ENCODE results near the gene ATXN7.

ATXN7 gene

DNA sequence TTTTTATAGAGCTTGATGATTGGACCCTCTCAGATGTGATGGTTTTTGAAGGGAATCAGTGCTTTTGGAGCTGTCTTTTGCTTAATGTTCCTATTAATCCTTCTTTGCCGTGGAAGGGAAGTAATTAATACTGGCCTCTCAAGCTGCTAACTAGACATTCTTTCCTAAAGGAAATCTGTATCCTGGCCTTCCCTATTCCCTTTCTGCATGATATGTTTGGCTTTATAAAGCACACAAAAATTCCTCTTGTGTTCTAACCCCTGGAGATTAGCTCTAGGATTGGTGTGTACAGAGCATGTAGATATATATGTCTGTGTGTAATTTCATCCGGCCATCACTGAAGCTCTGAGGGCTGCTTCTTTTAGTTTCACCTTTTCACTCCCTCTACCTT lies 6.9 kb downstream of the ATXN7 start:
- no peak overlapping the region for H2AFZ ChIP-seq (ENCODE audit: low read length)
- no peaks in the 10 kb centered on the region for H3F3A ChIP-seq (ENCODE audit: low read depth)
- peaks cover 59% of the 10 kb centered on the region for H3K4me1 ChIP-seq (ENCODE audit: insufficient read depth, low read length, poor library complexity, severe bottlenecking)
- no peaks in the 10 kb centered on the region for H3K36me3 ChIP-seq (ENCODE audit: insufficient read depth, low read length)
- peak overlapping the region; percentile 91 for H3K4me2 ChIP-seq (ENCODE audit: low read depth, low read length, poor library complexity, severe bottlenecking)
- H3K27me3 ChIP-seq (ENCODE audit: insufficient read depth, low read length, poor library complexity, severe bottlenecking), result no peaks in the 10 kb centered on the region
- no peaks in the 10 kb centered on the region for H3K9me2 ChIP-seq (replicated peaks; ENCODE audit: low read depth, low read length)
- H4K20me1 ChIP-seq (ENCODE audit: insufficient read depth, low read length, poor library complexity, severe bottlenecking), result peaks cover 70% of the 10 kb centered on the region
- H3K9ac ChIP-seq (ENCODE audit: low read depth, low read length, poor library complexity, severe bottlenecking), result no peak overlapping the region
- no peak overlapping the region for H3K4me3 ChIP-seq (ENCODE audit: low read length, poor library complexity, severe bottlenecking)
- no peaks in the 10 kb centered on the region for H3K9me3 ChIP-seq (ENCODE audit: insufficient read depth, low read depth, low read length)
- TF ChIP-seq, protein P1, sequence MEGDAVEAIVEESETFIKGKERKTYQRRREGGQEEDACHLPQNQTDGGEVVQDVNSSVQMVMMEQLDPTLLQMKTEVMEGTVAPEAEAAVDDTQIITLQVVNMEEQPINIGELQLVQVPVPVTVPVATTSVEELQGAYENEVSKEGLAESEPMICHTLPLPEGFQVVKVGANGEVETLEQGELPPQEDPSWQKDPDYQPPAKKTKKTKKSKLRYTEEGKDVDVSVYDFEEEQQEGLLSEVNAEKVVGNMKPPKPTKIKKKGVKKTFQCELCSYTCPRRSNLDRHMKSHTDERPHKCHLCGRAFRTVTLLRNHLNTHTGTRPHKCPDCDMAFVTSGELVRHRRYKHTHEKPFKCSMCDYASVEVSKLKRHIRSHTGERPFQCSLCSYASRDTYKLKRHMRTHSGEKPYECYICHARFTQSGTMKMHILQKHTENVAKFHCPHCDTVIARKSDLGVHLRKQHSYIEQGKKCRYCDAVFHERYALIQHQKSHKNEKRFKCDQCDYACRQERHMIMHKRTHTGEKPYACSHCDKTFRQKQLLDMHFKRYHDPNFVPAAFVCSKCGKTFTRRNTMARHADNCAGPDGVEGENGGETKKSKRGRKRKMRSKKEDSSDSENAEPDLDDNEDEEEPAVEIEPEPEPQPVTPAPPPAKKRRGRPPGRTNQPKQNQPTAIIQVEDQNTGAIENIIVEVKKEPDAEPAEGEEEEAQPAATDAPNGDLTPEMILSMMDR (conservative IDR thresholded peaks at IDR 0.05; ENCODE audit: low read length), result no peak
- no peak for TF ChIP-seq EZH2phosphoT487 (IDR thresholded peaks at IDR 0.05; ENCODE audit: borderline replicate concordance)
- peaks cover 97% of the 10 kb centered on the region for H3K79me2 ChIP-seq (ENCODE audit: insufficient read depth, low read length)

DNA sequence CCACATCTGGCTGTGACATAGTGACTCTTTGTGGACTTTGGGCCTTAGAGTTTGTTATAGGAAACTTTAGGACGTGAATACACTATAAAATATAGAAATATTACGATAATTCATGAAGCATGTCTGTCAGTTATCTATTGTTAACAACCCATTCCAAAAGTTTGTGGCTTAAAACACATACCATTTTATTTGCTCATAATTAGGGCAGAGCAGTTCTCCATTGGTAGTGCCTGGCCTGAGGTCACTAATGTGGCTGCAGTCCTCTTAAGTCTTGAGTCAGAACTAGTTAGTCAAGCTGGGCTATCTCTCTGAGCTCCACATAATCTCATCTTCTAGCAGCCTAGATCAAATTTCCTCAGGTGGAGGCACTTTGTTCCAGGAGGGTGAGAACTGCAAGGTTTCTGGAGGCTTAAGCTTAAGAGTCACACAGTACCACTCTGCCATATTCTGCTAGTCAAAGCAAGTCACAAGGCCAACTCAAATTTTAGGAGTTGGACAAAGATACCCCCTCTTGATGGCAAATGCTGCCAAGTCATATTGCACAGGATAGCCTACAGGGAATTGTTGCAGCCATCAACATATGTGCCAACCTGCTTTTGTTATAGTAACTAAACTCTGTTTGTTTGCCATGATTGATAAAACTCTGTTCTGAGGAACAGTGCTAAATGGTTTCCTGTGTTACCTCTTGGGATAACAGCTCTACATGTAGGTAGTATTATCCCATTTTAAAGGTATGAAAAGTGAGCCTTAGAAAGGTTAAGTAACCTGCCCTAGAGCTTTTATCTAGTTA lies 8.7 kb downstream of the ATXN7 start:
- H3K9me2 ChIP-seq (replicated peaks; ENCODE audit: low read depth, low read length), result no peaks in the 10 kb centered on the region
- TF ChIP-seq EZH2phosphoT487 (IDR thresholded peaks at IDR 0.05; ENCODE audit: borderline replicate concordance), result no peak
- TF ChIP-seq, protein P1 (conservative IDR thresholded peaks at IDR 0.05; ENCODE audit: low read length), result no peak
- no peaks in the 10 kb centered on the region for H3F3A ChIP-seq (ENCODE audit: low read depth)
- H3K4me2 ChIP-seq (ENCODE audit: low read depth, low read length, poor library complexity, severe bottlenecking), result no peak overlapping the region
- no peak overlapping the region for H3K9ac ChIP-seq (ENCODE audit: low read depth, low read length, poor library complexity, severe bottlenecking)
- no peaks in the 10 kb centered on the region for H3K36me3 ChIP-seq (ENCODE audit: insufficient read depth, low read length)
- H3K27me3 ChIP-seq (ENCODE audit: insufficient read depth, low read length, poor library complexity, severe bottlenecking), result no peaks in the 10 kb centered on the region
- H2AFZ ChIP-seq (ENCODE audit: low read length), result no peak overlapping the region
- H3K4me1 ChIP-seq (ENCODE audit: insufficient read depth, low read length, poor library complexity, severe bottlenecking), result peaks cover 61% of the 10 kb centered on the region
- no peak overlapping the region for H3K4me3 ChIP-seq (ENCODE audit: low read length, poor library complexity, severe bottlenecking)
- peaks cover 72% of the 10 kb centered on the region for H4K20me1 ChIP-seq (ENCODE audit: insufficient read depth, low read length, poor library complexity, severe bottlenecking)
- peaks cover 98% of the 10 kb centered on the region for H3K79me2 ChIP-seq (ENCODE audit: insufficient read depth, low read length)
- no peaks in the 10 kb centered on the region for H3K9me3 ChIP-seq (ENCODE audit: insufficient read depth, low read depth, low read length)

DNA sequence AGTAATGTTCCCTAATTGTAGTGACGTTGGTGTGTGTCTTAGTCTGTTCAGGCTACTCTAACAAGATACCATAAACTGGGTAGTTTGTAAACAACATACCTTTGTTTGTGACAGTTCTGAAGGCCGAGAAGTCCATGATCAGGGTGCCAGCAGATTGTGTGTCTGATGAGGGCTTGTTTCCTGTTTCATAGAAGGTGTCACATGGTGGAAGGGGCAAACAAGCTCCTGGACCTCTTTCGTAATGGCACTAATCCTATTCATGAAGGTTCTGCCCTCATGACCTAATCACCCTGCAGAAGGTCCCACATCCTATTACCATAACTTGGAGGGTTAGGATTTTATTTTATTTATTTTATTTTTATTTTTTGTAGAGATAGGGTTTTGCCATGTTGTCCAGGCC lies 11.1 kb downstream of the ATXN7 start:
- no peak overlapping the region for H3K9ac ChIP-seq (ENCODE audit: low read depth, low read length, poor library complexity, severe bottlenecking)
- H2AFZ ChIP-seq (ENCODE audit: low read length), result no peak overlapping the region
- TF ChIP-seq, protein P1 (conservative IDR thresholded peaks at IDR 0.05; ENCODE audit: low read length), result no peak
- no peak for TF ChIP-seq EZH2phosphoT487 (IDR thresholded peaks at IDR 0.05; ENCODE audit: borderline replicate concordance)
- no peak overlapping the region for H3K4me3 ChIP-seq (ENCODE audit: low read length, poor library complexity, severe bottlenecking)
- no peaks in the 10 kb centered on the region for H3K9me2 ChIP-seq (replicated peaks; ENCODE audit: low read depth, low read length)
- H3K36me3 ChIP-seq (ENCODE audit: insufficient read depth, low read length), result no peaks in the 10 kb centered on the region
- 0 out of 2 replicates have a peak, but pooled peaks cover 4% of the 10 kb centered on the region for H3F3A ChIP-seq (ENCODE audit: low read depth)
- no peaks in the 10 kb centered on the region for H3K27me3 ChIP-seq (ENCODE audit: insufficient read depth, low read length, poor library complexity, severe bottlenecking)
- peaks cover 95% of the 10 kb centered on the region for H3K79me2 ChIP-seq (ENCODE audit: insufficient read depth, low read length)
- H4K20me1 ChIP-seq (ENCODE audit: insufficient read depth, low read length, poor library complexity, severe bottlenecking), result peaks cover 77% of the 10 kb centered on the region
- no peak overlapping the region for H3K4me2 ChIP-seq (ENCODE audit: low read depth, low read length, poor library complexity, severe bottlenecking)
- no peaks in the 10 kb centered on the region for H3K9me3 ChIP-seq (ENCODE audit: insufficient read depth, low read depth, low read length)
- H3K4me1 ChIP-seq (ENCODE audit: insufficient read depth, low read length, poor library complexity, severe bottlenecking), result peaks cover 62% of the 10 kb centered on the region

All from Loucy (cell line).